ENCODE results near the gene SEPTIN12. TPM values are rescaled to one million over a fixed set of nuclear protein-coding genes. Genes with fewer than 3 reads are reported as not detected.

Gene SEPTIN12
- total RNA-seq, 1 experiment from 2014 or later, result not detected

DNA sequence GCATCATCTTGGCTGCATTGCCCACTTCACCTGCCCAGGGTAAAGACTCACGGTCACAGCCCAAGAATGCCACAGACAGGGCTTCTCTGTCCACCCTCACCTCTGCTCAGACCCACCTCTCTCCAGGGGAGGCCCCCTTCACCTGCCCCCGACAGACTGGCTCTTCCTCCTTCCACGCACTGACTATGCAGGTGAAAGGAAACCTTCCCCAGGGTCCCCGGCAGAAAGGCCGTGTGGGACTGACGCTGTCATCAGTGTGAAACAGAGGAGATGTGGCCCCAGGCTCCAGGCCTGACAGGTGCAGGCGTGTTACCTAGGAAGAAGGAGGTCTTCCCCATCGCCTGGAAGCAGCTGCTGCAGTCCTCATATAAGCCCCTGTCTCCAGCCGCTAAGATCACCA, 23.6 kb upstream of the SEPTIN12 start:
- ATAC-seq (peak; percentile 51), DNase-seq (ENCODE audit: low read depth, low spot score) (no peak)
- Histone ChIP-seq H3K4me1 (ENCODE audit: control insufficient read depth, insufficient read depth, low read length) (no peaks in the 10 kb centered on the region), H3K27me3 (ENCODE audit: control insufficient read depth, insufficient read depth, low read length) (no peaks in the 10 kb centered on the region), H3K4me3 (ENCODE audit: low read depth in 2 of 2, low read length in 2 of 2) (no peak overlapping the region), H3K27ac (ENCODE audit: low read length) (no peak overlapping the region), H3K36me3 (ENCODE audit: control insufficient read depth, insufficient read depth, low read length) (peaks cover 12% of the 10 kb centered on the region), H3K9me3 (ENCODE audit: control insufficient read depth, insufficient read depth, low read depth, low read length) (no peaks in the 10 kb centered on the region)
- intact Hi-C loops (cut with micrococcal nuclease; ENCODE audit: unreplicated experiment) (no loop called here), in situ Hi-C loops (cut with HindIII; ENCODE audit: low pct_unique_long_range_greater_than_20kb, low sequenced_read_pairs) (loop anchor here (10.0 kb wide), 1 partner anchor 53 kb away; no protein-coding TSS in a partner anchor)
- BruUV-seq (replicated peaks), result no TSS peak
- CTCF ChIA-PET, result no interaction called here
- POLR2A ChIA-PET, result interaction anchor here (0.7 kb wide), 1 partner anchor 13 kb away, joined by 4 read pairs; no protein-coding TSS in a partner anchor
- no peak for TF ChIP-seq TCF7L2 (IDR thresholded peaks at IDR 0.05; ENCODE audit: low read depth, low read length)

DNA sequence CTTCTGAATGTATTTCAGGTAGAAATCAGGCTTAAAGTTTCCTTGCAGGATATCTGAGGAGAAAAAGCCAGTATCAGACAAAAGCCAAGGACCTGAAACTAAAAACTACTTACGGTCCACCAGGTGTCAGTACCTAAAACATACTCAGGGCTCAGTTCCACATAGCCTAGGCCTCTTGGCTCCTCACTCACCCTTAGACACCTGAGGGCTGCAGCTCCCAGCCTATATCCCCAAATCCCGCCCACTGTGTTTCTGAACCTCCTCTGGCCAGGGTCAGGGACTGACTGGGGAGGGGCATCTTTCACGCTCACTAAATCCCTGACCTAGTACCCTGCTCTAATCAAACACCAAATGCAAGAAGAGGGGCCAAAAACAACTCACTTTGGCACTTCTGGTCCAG, 23.1 kb upstream of the SEPTIN12 start:
- ATAC-seq, result peak; percentile 57
- in situ Hi-C loops (cut with HindIII; ENCODE audit: low pct_unique_long_range_greater_than_20kb, low sequenced_read_pairs) (loop anchor here (10.0 kb wide), 1 partner anchor 54 kb away; no protein-coding TSS in a partner anchor), intact Hi-C loops (cut with micrococcal nuclease; ENCODE audit: unreplicated experiment) (no loop called here)
- POLR2A ChIA-PET, result no interaction called here
- H3K9me3 ChIP-seq (ENCODE audit: control insufficient read depth, insufficient read depth, low read depth, low read length), result no peaks in the 10 kb centered on the region
- no TSS peak for BruUV-seq (replicated peaks)
- no peaks in the 10 kb centered on the region for H3K27me3 ChIP-seq (ENCODE audit: control insufficient read depth, insufficient read depth, low read length)
- CTCF ChIA-PET, result interaction anchor here (0.8 kb wide), 1 partner anchor 146 kb away, joined by 8 read pairs; no protein-coding TSS in a partner anchor
- H3K27ac ChIP-seq (ENCODE audit: low read length), result no peak overlapping the region
- H3K4me3 ChIP-seq (ENCODE audit: low read depth in 2 of 2, low read length in 2 of 2), result no peak overlapping the region
- no peak for DNase-seq (ENCODE audit: low read depth, low spot score)
- H3K4me1 ChIP-seq (ENCODE audit: control insufficient read depth, insufficient read depth, low read length), result no peaks in the 10 kb centered on the region
- H3K36me3 ChIP-seq (ENCODE audit: control insufficient read depth, insufficient read depth, low read length), result peaks cover 12% of the 10 kb centered on the region
- TF ChIP-seq SIN3A (IDR thresholded peaks at IDR 0.05; ENCODE audit: borderline replicate concordance, insufficient read depth, low read depth, low read length), result no peak
- TF ChIP-seq, protein P1, sequence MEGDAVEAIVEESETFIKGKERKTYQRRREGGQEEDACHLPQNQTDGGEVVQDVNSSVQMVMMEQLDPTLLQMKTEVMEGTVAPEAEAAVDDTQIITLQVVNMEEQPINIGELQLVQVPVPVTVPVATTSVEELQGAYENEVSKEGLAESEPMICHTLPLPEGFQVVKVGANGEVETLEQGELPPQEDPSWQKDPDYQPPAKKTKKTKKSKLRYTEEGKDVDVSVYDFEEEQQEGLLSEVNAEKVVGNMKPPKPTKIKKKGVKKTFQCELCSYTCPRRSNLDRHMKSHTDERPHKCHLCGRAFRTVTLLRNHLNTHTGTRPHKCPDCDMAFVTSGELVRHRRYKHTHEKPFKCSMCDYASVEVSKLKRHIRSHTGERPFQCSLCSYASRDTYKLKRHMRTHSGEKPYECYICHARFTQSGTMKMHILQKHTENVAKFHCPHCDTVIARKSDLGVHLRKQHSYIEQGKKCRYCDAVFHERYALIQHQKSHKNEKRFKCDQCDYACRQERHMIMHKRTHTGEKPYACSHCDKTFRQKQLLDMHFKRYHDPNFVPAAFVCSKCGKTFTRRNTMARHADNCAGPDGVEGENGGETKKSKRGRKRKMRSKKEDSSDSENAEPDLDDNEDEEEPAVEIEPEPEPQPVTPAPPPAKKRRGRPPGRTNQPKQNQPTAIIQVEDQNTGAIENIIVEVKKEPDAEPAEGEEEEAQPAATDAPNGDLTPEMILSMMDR (IDR thresholded peaks at IDR 0.05), result no peak
- TF ChIP-seq POLR2AphosphoS5 (IDR thresholded peaks at IDR 0.05; ENCODE audit: low read depth, low read length), result no peak
- TF ChIP-seq, protein P2, sequence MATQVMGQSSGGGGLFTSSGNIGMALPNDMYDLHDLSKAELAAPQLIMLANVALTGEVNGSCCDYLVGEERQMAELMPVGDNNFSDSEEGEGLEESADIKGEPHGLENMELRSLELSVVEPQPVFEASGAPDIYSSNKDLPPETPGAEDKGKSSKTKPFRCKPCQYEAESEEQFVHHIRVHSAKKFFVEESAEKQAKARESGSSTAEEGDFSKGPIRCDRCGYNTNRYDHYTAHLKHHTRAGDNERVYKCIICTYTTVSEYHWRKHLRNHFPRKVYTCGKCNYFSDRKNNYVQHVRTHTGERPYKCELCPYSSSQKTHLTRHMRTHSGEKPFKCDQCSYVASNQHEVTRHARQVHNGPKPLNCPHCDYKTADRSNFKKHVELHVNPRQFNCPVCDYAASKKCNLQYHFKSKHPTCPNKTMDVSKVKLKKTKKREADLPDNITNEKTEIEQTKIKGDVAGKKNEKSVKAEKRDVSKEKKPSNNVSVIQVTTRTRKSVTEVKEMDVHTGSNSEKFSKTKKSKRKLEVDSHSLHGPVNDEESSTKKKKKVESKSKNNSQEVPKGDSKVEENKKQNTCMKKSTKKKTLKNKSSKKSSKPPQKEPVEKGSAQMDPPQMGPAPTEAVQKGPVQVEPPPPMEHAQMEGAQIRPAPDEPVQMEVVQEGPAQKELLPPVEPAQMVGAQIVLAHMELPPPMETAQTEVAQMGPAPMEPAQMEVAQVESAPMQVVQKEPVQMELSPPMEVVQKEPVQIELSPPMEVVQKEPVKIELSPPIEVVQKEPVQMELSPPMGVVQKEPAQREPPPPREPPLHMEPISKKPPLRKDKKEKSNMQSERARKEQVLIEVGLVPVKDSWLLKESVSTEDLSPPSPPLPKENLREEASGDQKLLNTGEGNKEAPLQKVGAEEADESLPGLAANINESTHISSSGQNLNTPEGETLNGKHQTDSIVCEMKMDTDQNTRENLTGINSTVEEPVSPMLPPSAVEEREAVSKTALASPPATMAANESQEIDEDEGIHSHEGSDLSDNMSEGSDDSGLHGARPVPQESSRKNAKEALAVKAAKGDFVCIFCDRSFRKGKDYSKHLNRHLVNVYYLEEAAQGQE (IDR thresholded peaks at IDR 0.05; ENCODE audit: insufficient read depth in 1 of 2, low read depth in 2 of 2, low read length in 1 of 2), result no peak
- no peak for TF ChIP-seq TCF7L2 (IDR thresholded peaks at IDR 0.05; ENCODE audit: low read depth, low read length)

DNA sequence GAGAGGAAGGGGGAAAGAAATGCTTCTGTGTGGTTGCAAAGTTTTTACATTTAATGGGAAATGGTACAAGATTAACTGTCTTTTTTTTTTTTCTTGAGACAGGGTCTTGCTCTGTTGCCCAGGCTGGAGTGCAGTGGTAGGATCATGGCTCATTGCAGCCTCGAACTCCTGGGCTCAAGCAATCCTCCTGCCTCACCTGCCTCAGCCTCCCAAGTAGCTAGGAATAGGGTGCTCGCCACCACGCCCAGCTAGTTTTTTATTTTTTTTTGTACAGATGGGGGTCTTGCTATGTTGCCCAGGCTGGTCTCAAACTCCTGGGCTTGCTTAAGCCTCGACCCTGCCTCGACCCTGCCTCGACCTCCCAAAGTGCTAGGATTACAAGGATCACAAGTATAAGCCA, 18.1 kb upstream of the SEPTIN12 start:
- H3K4me3 ChIP-seq (ENCODE audit: low read depth in 2 of 2, low read length in 2 of 2), result no peak overlapping the region
- no peaks in the 10 kb centered on the region for H3K9me3 ChIP-seq (ENCODE audit: control insufficient read depth, insufficient read depth, low read depth, low read length)
- no peak overlapping the region for H3K27ac ChIP-seq (ENCODE audit: low read length)
- in situ Hi-C loops (cut with HindIII; ENCODE audit: low pct_unique_long_range_greater_than_20kb, low sequenced_read_pairs) (no loop called here), intact Hi-C loops (cut with micrococcal nuclease; ENCODE audit: unreplicated experiment) (no loop called here)
- no peak for ATAC-seq
- H3K27me3 ChIP-seq (ENCODE audit: control insufficient read depth, insufficient read depth, low read length), result no peaks in the 10 kb centered on the region
- ChIA-PET CTCF (no interaction called here), POLR2A (no interaction called here)
- no peak for DNase-seq (ENCODE audit: low read depth, low spot score)
- H3K4me1 ChIP-seq (ENCODE audit: control insufficient read depth, insufficient read depth, low read length), result peaks cover 20% of the 10 kb centered on the region
- TF ChIP-seq, protein P1 (IDR thresholded peaks at IDR 0.05), result no peak
- TF ChIP-seq, protein P2 (IDR thresholded peaks at IDR 0.05; ENCODE audit: insufficient read depth in 1 of 2, low read depth in 2 of 2, low read length in 1 of 2), result no peak
- TF ChIP-seq SIN3A (IDR thresholded peaks at IDR 0.05; ENCODE audit: borderline replicate concordance, insufficient read depth, low read depth, low read length), result no peak
- no peak for TF ChIP-seq TCF7L2 (IDR thresholded peaks at IDR 0.05; ENCODE audit: low read depth, low read length)
- TF ChIP-seq POLR2AphosphoS5 (IDR thresholded peaks at IDR 0.05; ENCODE audit: low read depth, low read length), result no peak
- no peaks in the 10 kb centered on the region for H3K36me3 ChIP-seq (ENCODE audit: control insufficient read depth, insufficient read depth, low read length)
- BruUV-seq (replicated peaks), result no TSS peak

Measured in Panc1 (cell line).